HG02884 (cell line): ENCODE results near the gene PLXNA4.
"Not testable (repeated sequence)": the region's sequence is repeated elsewhere in the genome, so short reads cannot be mapped to it uniquely, and the experiment has no call there.

Source experiments
- ATAC-seq: cut with Tn5 transposase; IDR thresholded peaks from one replicate; pipeline ENCODE4 v1.9.1; 2021; ENCODE audit warnings: mild to moderate bottlenecking, moderate library complexity; ENCODE audit not compliant: unreplicated experiment

The PLXNA4 gene

GRCh38 chr7:132187869-132188789, 388.1 kb downstream of the PLXNA4 start:
- ATAC-seq = no peak

GRCh38 chr7:132187391-132187790, 388.9 kb downstream of the PLXNA4 start:
- no peak for ATAC-seq

DNA sequence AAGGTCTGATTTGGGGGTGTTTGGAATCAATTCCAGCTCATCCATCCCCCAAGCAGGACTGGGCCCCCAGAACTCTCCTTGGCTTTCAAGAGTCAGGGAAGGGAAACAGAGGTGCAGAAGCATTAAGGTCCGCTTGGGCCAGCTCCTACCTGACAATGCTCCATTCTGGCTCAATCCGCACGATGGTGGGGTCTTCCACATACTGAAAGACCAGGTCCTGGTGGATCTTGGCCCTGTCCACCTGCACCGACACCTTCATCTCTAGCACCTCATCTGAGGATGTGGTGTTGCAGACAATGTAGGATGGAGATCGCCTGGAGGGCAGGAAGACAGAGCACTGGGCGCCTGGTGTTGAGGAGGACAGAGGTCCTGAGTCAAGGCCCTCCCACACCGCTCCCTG, 391.1 kb downstream of the PLXNA4 start:
- ATAC-seq = no peak

- ATAC-seq = no peak
Observed at GRCh38 chr7:132183781-132184380, 392.4 kb downstream of the PLXNA4 start.

- no peak for ATAC-seq
Observed at GRCh38 chr7:132182992-132183391, 393.3 kb downstream of the PLXNA4 start.

- ATAC-seq = no peak
Observed at GRCh38 chr7:132181946-132182685, 394.2 kb downstream of the PLXNA4 start.

DNA sequence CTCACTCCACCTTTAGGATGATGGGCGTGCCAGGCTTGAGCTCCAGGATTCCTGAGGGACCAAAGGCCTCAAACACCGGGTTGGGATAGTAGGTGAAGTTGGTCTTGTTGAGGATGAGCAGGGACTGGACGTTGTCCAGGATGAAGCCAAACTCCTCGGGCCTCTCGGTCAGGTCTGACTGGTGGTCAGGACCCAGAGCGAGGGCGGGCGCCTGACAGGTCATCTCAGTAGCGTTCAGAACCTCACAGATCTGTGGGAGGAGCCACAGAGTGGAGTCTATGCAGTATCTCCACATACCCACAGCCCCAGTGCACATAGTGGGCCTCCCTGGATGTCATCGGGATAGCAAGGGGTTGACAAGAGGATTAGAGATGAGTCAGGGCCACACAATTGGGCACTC, 394.9 kb downstream of the PLXNA4 start:
- ATAC-seq = no peak

- no peak for ATAC-seq
Observed at GRCh38 chr7:132180481-132180880, 395.8 kb downstream of the PLXNA4 start.

DNA sequence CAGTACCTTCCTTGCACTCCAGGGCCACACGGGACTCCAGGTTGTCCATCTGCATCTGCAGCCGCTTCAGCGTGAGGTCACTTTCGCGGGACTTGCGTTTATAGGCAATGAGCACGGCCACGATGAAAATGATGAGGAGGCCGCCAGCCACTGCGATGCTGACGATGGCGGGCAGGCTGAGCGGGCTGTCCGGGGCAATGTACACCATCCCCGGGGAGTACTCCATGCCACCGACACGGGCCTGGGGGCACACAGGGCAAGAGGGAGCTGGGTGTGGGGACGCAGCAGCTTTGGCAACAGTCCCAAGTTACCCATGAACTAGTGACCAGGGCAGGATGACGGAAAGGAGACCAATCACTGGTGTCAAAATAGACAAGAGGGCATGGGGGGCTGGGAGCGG, 396.6 kb downstream of the PLXNA4 start:
- no peak for ATAC-seq

- no peak for ATAC-seq
Observed at GRCh38 chr7:132179080-132179430, 397.2 kb downstream of the PLXNA4 start.

DNA sequence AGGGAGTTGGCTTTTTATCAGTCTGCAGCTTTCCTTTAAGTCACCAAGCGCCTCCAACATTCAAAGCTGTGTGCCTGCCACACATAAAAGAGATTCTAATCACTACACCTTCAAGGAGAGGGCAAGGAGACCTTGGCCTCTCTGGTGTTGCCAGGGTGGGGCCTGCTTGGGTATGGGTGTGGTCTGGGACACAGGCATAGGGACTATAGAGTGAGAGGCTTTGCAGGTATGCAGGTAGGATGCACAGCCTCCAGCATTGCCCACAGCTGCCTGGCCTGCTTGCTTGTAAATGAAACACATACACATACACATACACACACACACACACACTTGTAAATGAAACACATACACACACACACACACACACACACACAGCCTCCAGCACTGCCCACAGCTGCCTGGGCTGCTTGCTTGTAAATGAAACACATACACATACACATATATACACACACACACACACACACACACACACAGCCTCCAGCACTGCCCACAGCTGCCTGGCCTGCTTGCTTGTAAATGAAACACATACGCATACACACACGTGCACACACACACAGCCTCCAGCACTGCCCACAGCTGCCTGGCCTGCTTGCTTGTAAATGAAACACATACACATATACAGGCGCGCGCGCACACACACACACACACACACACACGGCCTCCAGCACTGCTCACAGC, 397.7 kb downstream of the PLXNA4 start:
- not testable (repeated sequence) for ATAC-seq

DNA sequence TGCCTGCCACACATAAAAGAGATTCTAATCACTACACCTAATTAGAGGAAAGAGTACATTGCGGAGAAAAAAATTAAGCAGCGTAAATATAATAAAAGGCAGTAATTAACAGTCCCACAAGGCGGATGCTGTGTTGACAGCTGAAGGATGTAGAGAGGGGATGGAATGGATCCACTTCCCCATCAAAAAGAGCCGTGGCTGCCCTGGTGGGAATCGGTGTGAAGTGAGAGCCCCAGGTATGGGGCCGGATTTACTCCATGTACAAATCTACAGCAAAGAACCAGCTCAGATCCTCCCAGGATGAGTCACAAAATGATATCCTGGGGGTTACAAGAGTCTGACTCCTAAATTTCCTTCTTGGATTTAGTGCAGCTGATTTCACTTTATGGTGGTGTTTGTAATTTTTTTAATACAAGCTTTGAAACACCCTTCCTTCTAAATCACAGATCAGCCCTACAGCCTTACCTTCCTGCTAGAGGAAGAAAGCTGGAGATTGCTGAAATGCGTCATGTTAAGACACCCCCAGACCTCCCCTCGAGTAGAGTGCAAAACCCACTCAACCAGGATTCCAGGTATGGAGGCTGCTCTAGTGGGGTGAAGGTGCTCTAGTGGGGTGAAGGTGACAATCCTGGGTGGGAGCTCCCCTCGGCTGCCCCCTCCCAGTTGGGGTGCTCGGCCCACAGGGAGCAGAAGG, 398.4 kb downstream of the PLXNA4 start:
- no peak for ATAC-seq

DNA sequence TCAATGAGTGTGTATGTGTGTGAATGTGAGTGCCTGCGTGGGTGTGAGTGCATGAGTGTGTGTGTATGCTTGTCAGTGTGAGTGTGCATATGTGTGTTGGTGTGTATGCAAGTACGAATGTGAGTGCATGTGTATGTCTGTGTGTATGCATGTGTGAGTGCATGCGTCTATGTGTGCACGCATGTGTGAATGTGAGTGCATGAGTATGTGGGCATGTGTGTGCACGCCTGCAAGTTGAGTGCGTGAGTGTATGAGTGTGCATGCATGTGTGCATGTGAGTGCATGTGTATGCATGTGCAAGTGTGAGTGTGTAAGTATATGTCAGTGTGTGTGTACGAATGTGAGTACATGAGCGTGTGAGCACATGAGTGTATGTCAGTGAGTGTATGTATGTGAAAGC, 399.6 kb downstream of the PLXNA4 start:
- no peak for ATAC-seq

- no peak for ATAC-seq
Observed at GRCh38 chr7:132171130-132171576, 405.1 kb downstream of the PLXNA4 start.

GRCh38 chr7:132169730-132170129, 406.5 kb downstream of the PLXNA4 start:
- ATAC-seq = no peak

DNA sequence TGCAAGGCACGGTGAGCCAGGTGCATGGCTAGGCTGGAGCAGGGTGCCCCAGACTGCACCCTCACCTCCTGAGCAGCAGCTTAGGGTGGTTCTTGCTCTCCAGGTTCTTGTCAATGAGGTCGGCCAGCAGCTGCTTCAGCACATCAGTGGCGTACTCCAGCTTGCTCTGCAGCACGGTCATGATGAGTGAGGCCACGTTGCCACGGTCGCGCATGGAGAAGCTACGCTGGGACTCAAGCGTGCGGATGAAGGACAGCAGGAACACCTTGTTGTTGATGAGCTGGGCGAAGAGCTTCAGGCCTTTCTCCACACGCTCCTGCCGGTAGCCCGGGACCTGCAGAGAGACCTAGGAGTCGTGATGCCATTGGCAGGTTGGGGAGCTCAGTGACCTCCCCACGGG, 408.0 kb downstream of the PLXNA4 start:
- no peak for ATAC-seq

DNA sequence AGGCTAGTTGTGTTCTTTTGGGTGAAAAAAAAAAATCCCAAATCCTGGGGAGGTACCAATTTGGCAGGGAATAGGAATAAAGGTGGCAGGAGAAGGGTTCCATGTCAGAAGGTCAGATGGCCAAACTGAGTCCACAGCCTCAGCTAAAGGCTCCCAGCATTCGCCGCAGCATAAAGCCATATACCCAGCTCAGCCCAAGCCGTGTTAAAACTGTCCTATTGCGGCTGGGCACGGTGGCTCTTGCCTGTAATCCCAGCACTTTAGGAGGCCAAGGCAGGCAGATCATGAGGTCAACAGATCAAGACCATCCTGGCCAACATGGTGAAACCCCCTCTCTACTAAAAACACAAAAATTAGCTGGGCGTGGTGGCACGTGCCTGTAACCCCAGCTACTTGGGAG, 410.6 kb downstream of the PLXNA4 start:
- ATAC-seq = not testable (repeated sequence)

- no peak for ATAC-seq
Observed at GRCh38 chr7:132164558-132165125, 411.6 kb downstream of the PLXNA4 start.

DNA sequence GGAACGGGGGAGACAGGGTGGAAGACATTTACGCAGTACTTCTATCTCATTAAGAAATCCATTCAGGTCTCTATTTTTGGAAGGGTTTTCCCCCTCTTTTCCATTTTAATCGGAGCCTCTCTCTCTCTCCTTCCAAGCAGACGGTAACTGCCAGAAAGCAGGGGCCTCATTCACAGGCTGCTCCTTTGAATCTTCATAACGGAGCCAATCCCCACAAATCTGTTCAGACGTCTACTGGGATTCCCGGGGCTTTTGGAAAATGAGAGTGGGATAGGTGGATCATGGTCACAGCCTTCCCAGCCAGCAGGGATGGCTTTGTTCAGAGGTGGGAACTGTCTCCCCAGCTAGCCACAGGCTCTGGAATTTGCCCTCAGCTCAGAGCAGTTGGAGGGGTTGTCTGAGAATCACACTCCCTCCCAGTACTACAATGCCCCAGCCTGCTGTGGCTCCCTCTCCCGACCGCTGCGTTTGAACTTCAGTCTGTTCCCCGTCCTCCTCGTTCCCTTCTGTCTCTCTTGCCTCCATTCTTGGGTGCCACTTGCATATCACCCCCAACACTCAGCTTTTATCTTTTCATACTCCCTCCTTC, 413.6 kb downstream of the PLXNA4 start:
- no peak for ATAC-seq

DNA sequence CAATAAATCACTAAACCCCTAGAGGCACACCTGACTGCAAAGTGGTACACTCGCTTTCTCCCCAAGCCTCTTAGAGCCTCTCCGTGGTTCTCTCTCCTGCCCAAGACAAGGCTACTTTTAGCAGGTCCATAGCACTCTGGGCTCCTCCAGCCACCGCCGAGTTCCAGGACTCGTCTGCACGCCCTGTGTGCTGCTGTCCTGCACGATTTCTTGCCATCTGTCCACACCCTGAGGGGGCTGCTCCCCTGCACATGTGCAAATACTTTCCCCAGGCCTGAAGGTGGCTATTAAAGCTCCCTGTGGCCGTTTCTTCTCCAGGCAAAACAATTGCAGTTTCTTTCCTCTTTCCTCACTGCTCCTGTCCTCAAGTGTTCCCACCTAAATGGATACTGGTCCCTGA, 414.3 kb downstream of the PLXNA4 start:
- ATAC-seq = no peak
